HEK293 (cell line): ENCODE measurements around the gene CBY1.

Experiments used
- CTCF ChIA-PET: fragments of 350-600 bp; formaldehyde crosslinking; extraction: SDS; loops from one replicate; lab custom pipeline; 2021; ENCODE audit warnings: antibody characterized with exemption; lab: Yijun Ruan, JAX
- POLR2A ChIA-PET: fragments of 300-600 bp; formaldehyde crosslinking; extraction: SDS; loops from one replicate; lab custom pipeline; 2020; ENCODE audit warnings: antibody characterized with exemption, inconsistent platforms; lab: Yijun Ruan, JAX
- H3K27ac ChIP-seq: fragments of 200-500 bp; sonication (Bioruptor generic); 2 replicates; pipeline ENCODE4 v1.5.1; 2014; ENCODE audit warnings: low read depth, low read length, control low read depth, inconsistent platforms; ENCODE audit errors: extremely low read depth
- H3K36me3 ChIP-seq, 2 experiments: fragments of 200-500 bp in 1 of 2; sonication (Bioruptor generic) in 1 of 2; 1 replicate in 1 of 2; 2 replicates in 1 of 2; pipeline ENCODE4 v1.5.1; 2014 to 2017; ENCODE audit warnings: inconsistent platforms in 2 of 2, low read length in 2 of 2; ENCODE audit not compliant: control insufficient read depth in 2 of 2, insufficient read depth in 1 of 2
- H3K4me1 ChIP-seq: fragments of 200-500 bp; sonication (Bioruptor generic); 2 replicates; pipeline ENCODE4 v1.5.1; 2014; ENCODE audit warnings: mild to moderate bottlenecking, low read length, inconsistent platforms; ENCODE audit not compliant: control insufficient read depth, insufficient read depth
- H3K4me3 ChIP-seq: 2 replicates; pipeline ENCODE4 v1.5.1; 2011; ENCODE audit warnings: low read depth, mild to moderate bottlenecking, control low read depth, low read length, moderate library complexity
- H3K9me3 ChIP-seq: fragments of 200-500 bp; sonication (Bioruptor generic); 2 replicates; pipeline ENCODE4 v1.5.1; 2014; ENCODE audit warnings: low read depth, low read length, inconsistent platforms; ENCODE audit not compliant: control insufficient read depth, insufficient read depth
- BCL11B ChIP-seq: fragments of 450-650 bp; formaldehyde crosslinking; IDR thresholded peaks from 2 replicates; pipeline ENCODE4 v1.5.1; 2016; ENCODE audit warnings: low read depth, missing biosample characterization, missing genetic modification characterization
- GLI4 ChIP-seq: fragments of 450-650 bp; formaldehyde crosslinking; IDR thresholded peaks from 2 replicates; pipeline ENCODE4 v1.5.1; 2016; ENCODE audit warnings: missing biosample characterization, missing genetic modification characterization
- KLF10 ChIP-seq: fragments of 450-650 bp; IDR thresholded peaks from 2 replicates; pipeline ENCODE4 v1.5.1; 2018; ENCODE audit warnings: missing biosample characterization, mild to moderate bottlenecking, missing genetic modification characterization
- KLF8 ChIP-seq: fragments of 450-650 bp; formaldehyde crosslinking; IDR thresholded peaks from 2 replicates; pipeline ENCODE4 v1.5.1; 2016; ENCODE audit warnings: missing biosample characterization, missing genetic modification characterization
- PATZ1 ChIP-seq: fragments of 450-650 bp; formaldehyde crosslinking; IDR thresholded peaks from 2 replicates; pipeline ENCODE4 v1.5.1; 2016; ENCODE audit warnings: missing biosample characterization, missing genetic modification characterization
- SP7 ChIP-seq: fragments of 450-650 bp; formaldehyde crosslinking; IDR thresholded peaks from 2 replicates; pipeline ENCODE4 v1.5.1; 2016; ENCODE audit warnings: missing biosample characterization, missing genetic modification characterization
- YY1 ChIP-seq: fragments of 450-650 bp; formaldehyde crosslinking; IDR thresholded peaks from 2 replicates; pipeline ENCODE4 v1.5.1; 2018; ENCODE audit warnings: missing biosample characterization, missing genetic modification characterization
- YY2 ChIP-seq: fragments of 450-650 bp; formaldehyde crosslinking; IDR thresholded peaks from 2 replicates; pipeline ENCODE4 v1.5.1; 2016; ENCODE audit warnings: missing biosample characterization, missing genetic modification characterization
- ZBTB10 ChIP-seq: fragments of 450-650 bp; formaldehyde crosslinking; IDR thresholded peaks from 2 replicates; pipeline ENCODE4 v1.5.1; 2016; ENCODE audit warnings: missing biosample characterization, missing genetic modification characterization
- ZBTB17 ChIP-seq: fragments of 450-650 bp; formaldehyde crosslinking; IDR thresholded peaks from 2 replicates; pipeline ENCODE4 v1.5.1; 2016; ENCODE audit warnings: missing biosample characterization, missing genetic modification characterization
- ZBTB48 ChIP-seq: fragments of 450-650 bp; formaldehyde crosslinking; IDR thresholded peaks from 2 replicates; pipeline ENCODE4 v1.5.1; 2016; ENCODE audit warnings: missing biosample characterization, missing genetic modification characterization
- ZEB2 ChIP-seq: fragments of 450-650 bp; formaldehyde crosslinking; IDR thresholded peaks from 2 replicates; pipeline ENCODE4 v1.5.1; 2016; ENCODE audit warnings: missing biosample characterization, missing genetic modification characterization
- ZNF335 ChIP-seq: fragments of 450-650 bp; formaldehyde crosslinking; conservative IDR thresholded peaks from 2 replicates; pipeline ENCODE4 v1.5.1; 2016; ENCODE audit warnings: missing biosample characterization, missing genetic modification characterization
- ZNF501 ChIP-seq: fragments of 450-650 bp; formaldehyde crosslinking; IDR thresholded peaks from 2 replicates; pipeline ENCODE4 v1.5.1; 2016; ENCODE audit warnings: missing biosample characterization, missing genetic modification characterization
- ZNF571 ChIP-seq: fragments of 450-650 bp; formaldehyde crosslinking; IDR thresholded peaks from 2 replicates; pipeline ENCODE4 v1.5.0; 2017; ENCODE audit warnings: missing biosample characterization, missing genetic modification characterization
- ZNF629 ChIP-seq: fragments of 450-650 bp; formaldehyde crosslinking; IDR thresholded peaks from 2 replicates; pipeline ENCODE4 v1.5.1; 2017; ENCODE audit warnings: missing biosample characterization, missing genetic modification characterization
- ZNF777 ChIP-seq: fragments of 450-650 bp; formaldehyde crosslinking; IDR thresholded peaks from 2 replicates; pipeline ENCODE4 v1.5.1; 2017; ENCODE audit warnings: missing biosample characterization, missing genetic modification characterization, borderline replicate concordance
- ZNF837 ChIP-seq: fragments of 450-650 bp; formaldehyde crosslinking; IDR thresholded peaks from 2 replicates; pipeline ENCODE4 v1.5.1; 2016; ENCODE audit warnings: missing biosample characterization, missing genetic modification characterization
- ZSCAN16 ChIP-seq: fragments of 450-650 bp; formaldehyde crosslinking; IDR thresholded peaks from 2 replicates; pipeline ENCODE4 v1.5.1; 2016; ENCODE audit warnings: missing biosample characterization, missing genetic modification characterization

The CBY1 gene

DNA sequence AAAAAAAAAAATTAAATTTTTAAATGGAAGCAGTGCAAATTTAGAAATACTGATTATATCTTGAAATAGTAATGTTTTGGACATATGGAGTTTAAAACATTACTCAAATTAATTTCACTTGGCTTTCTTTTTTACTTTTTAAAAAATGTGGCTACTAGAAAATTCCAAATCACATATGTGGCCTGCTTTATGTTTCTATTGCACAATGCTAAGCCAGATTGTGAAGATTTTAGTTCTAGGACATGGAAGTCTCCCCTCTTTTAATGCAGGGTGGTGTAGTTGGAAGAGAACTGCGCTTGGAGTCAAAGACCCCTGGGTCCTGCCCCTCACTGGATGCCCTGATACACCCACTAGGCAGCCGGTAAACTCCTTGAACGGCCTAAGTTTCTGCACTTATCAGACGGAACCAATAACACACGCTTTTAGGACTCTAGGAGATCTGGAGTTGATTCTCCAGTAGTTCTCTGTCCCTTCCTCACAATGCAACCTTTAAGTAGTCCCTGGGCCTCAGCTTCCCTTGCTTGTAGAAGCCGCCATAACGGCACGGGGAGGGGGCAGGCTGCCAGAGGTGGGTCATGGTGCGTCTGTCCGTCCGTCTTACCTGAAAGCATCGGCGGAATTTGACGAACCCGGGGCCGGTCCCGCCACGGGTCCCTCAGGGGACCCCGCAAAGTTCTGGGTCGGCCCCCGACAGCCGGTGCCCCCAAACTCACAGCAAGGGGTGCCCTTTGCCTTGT is 751 bp upstream of the CBY1 start:
- POLR2A ChIA-PET = interaction anchor here (1.8 kb wide), 1 partner anchor 26 kb away, joined by 10 read pairs; the partner anchor contains the start of gene TOMM22
- peak overlapping the region; percentile 87 for H3K4me3 ChIP-seq
- CTCF ChIA-PET = no interaction called here
- peak overlapping the region; percentile 100 for H3K27ac ChIP-seq
- H3K36me3 ChIP-seq = peaks cover 3 to 6% of the 10 kb centered on the region in 2 experiments; a peak in 2 of 3 replicates
- H3K9me3 ChIP-seq = no peaks in the 10 kb centered on the region
- peaks cover 6% of the 10 kb centered on the region; the same call in 1 of the 2 replicates for H3K4me1 ChIP-seq
- 0 out of 2 replicates have a peak, but pooled peaks have one; percentile 48 for TF ChIP-seq BCL11B
- TF ChIP-seq ZNF837 (tag by site-specific recombination) = no peak
- TF ChIP-seq SP7 (tag by site-specific recombination) = 0 out of 2 replicates have a peak, but pooled peaks have one; percentile 2
- TF ChIP-seq ZNF571 (tag by site-specific recombination) = no peak
- no peak for TF ChIP-seq KLF10 (tag by site-specific recombination)
- peak; percentile 74 for TF ChIP-seq PATZ1 (tag by site-specific recombination)
- TF ChIP-seq ZNF335 (tag by site-specific recombination) = peak; percentile 96; the same call in 1 of the 2 replicates
- TF ChIP-seq ZBTB10 (tag by site-specific recombination) = peak; percentile 44; the same call in 1 of the 2 replicates
- peak; percentile 53; the same call in 1 of the 2 replicates for TF ChIP-seq ZBTB48 (tag by site-specific recombination)
- peak; percentile 42; the same call in 1 of the 2 replicates for TF ChIP-seq ZNF501 (tag by site-specific recombination)
- TF ChIP-seq ZBTB17 (tag by site-specific recombination) = peak; percentile 36; the same call in 1 of the 2 replicates
- TF ChIP-seq GLI4 = no peak
- TF ChIP-seq KLF8 (tag by site-specific recombination) = 0 out of 2 replicates have a peak, but pooled peaks have one; percentile 4
- peak; percentile 57; the same call in 1 of the 2 replicates for TF ChIP-seq YY2 (tag by site-specific recombination)
- peak; percentile 65; the same call in 1 of the 2 replicates for TF ChIP-seq YY1 (tag by site-specific recombination)
- TF ChIP-seq ZNF777 = peak; percentile 30; the same call in 1 of the 2 replicates
- TF ChIP-seq ZNF629 (tag by site-specific recombination) = peak; percentile 15; the same call in 1 of the 2 replicates
- TF ChIP-seq ZSCAN16 (tag by site-specific recombination) = no peak
- peak; percentile 48; the same call in 1 of the 2 replicates for TF ChIP-seq ZEB2 (tag by site-specific recombination)
